ENCODE data around the gene ZFYVE16.

- TF ChIP-seq ZNF140 (tag by site-specific recombination; IDR thresholded peaks at IDR 0.05) (no peak), OVOL3 (tag by site-specific recombination; IDR thresholded peaks at IDR 0.05) (no peak), ZBTB8A (tag by site-specific recombination; IDR thresholded peaks at IDR 0.05) (no peak), ZNF701 (tag by site-specific recombination; IDR thresholded peaks at IDR 0.05) (no peak), ZNF629 (tag by site-specific recombination; IDR thresholded peaks at IDR 0.05) (no peak), MEIS1 (CRISPR knock-in tag; IDR thresholded peaks at IDR 0.05; ENCODE audit: borderline replicate concordance) (no peak), PRDM10 (tag by site-specific recombination; IDR thresholded peaks at IDR 0.05) (no peak), KLF9 (tag by site-specific recombination; IDR thresholded peaks at IDR 0.05; ENCODE audit: low read depth) (no peak), SETDB1 (IDR thresholded peaks at IDR 0.05; ENCODE audit: insufficient read length, low read length) (no peak), ZNF175 (tag by site-specific recombination; IDR thresholded peaks at IDR 0.05) (no peak)
- TF ChIP-seq, protein P1, sequence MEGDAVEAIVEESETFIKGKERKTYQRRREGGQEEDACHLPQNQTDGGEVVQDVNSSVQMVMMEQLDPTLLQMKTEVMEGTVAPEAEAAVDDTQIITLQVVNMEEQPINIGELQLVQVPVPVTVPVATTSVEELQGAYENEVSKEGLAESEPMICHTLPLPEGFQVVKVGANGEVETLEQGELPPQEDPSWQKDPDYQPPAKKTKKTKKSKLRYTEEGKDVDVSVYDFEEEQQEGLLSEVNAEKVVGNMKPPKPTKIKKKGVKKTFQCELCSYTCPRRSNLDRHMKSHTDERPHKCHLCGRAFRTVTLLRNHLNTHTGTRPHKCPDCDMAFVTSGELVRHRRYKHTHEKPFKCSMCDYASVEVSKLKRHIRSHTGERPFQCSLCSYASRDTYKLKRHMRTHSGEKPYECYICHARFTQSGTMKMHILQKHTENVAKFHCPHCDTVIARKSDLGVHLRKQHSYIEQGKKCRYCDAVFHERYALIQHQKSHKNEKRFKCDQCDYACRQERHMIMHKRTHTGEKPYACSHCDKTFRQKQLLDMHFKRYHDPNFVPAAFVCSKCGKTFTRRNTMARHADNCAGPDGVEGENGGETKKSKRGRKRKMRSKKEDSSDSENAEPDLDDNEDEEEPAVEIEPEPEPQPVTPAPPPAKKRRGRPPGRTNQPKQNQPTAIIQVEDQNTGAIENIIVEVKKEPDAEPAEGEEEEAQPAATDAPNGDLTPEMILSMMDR (tag by site-specific recombination; IDR thresholded peaks at IDR 0.05) = no peak
Measured at GRCh38 chr5:80516826-80517225, 109.0 kb downstream of the ZFYVE16 start.

All from HEK293 (cell line).